ENCODE data around the gene HELZ. TPM values are rescaled to one million over a fixed set of nuclear protein-coding genes. Genes with fewer than 3 reads are reported as not detected.

HELZ gene
- total RNA-seq, 4 donors from 2014 or later, result 47.3 to 95.4 (median 61.3) TPM

GRCh38 chr17:67021743-67022450 is 223.1 kb downstream of the HELZ start:
- DNase-seq (ENCODE audit: low spot score in 2 of 2), result no peak
- no peak for TF ChIP-seq POLR2A (IDR thresholded peaks at IDR 0.05)
- TF ChIP-seq CTCF (IDR thresholded peaks at IDR 0.05), result no peak
- TF ChIP-seq EP300 (IDR thresholded peaks at IDR 0.05), result no peak
- no peaks in the 10 kb centered on the region for H3K9me3 ChIP-seq
- no peak overlapping the region for H3K4me3 ChIP-seq
- H3K36me3 ChIP-seq, result no peaks in the 10 kb centered on the region
- WGBS, 2 donors, result 65 to 73% methylated on average over 16 of the region's 16 CpGs
- no peaks in the 10 kb centered on the region for H3K27me3 ChIP-seq
- H3K4me1 ChIP-seq, result peaks cover 0 to 10% (median 0%) of the 10 kb centered on the region in 4 donors
- no peak overlapping the region for H3K27ac ChIP-seq

- WGBS, 2 donors, result 83 to 89% methylated on average over 5 to 7 of the region's 7 CpGs
Observed at GRCh38 chr17:67021196-67021595, 223.8 kb downstream of the HELZ start.

More at GRCh38 chr17:67021196-67021595, 223.8 kb downstream of the HELZ start:
- TF ChIP-seq CTCF (IDR thresholded peaks at IDR 0.05) (no peak), EP300 (IDR thresholded peaks at IDR 0.05) (no peak), POLR2A (IDR thresholded peaks at IDR 0.05) (no peak)
- H3K9me3 ChIP-seq, result no peaks in the 10 kb centered on the region
- no peaks in the 10 kb centered on the region for H3K36me3 ChIP-seq
- H3K4me3 ChIP-seq, result no peak overlapping the region
- no peak for DNase-seq (ENCODE audit: low spot score in 2 of 2)
- H3K27me3 ChIP-seq, result no peaks in the 10 kb centered on the region
- peaks cover 0 to 10% (median 0%) of the 10 kb centered on the region in 4 donors for H3K4me1 ChIP-seq
- H3K27ac ChIP-seq, result no peak overlapping the region

Small RNAs within 50 kb of the gene (small RNA-seq; reads per million reads assigned to genes)
- gene AC007448.1, result not detected
- gene RF00393, result not detected
- gene RNA5SP447, result not detected

Other genes starting within 250 kb of the HELZ start
- not detected for gene CACNG1, start 200.6 kb downstream of the HELZ start, total RNA-seq
- 10 to 100 TPM; 16.1 to 24.7 (median 22.4) TPM for gene PSMD12, start 121.4 kb upstream of the HELZ start, total RNA-seq
- 10 to 100 TPM in 2 of 4 donors, 1 to 10 TPM in 2; 8.0 to 20.4 (median 9.6) TPM for gene PITPNC1, start 132.1 kb upstream of the HELZ start, total RNA-seq